ENCODE data around the gene EFHC1. TPM values are rescaled to one million over a fixed set of nuclear protein-coding genes. Genes with fewer than 3 reads are reported as not detected.
A peak's percentile ranks its signal among the peaks of the same experiment; 100 is the strongest.

EFHC1 gene
- total RNA-seq, 6 experiments from 2014 or later = 3.6 to 10.4 (median 6.0) TPM

DNA sequence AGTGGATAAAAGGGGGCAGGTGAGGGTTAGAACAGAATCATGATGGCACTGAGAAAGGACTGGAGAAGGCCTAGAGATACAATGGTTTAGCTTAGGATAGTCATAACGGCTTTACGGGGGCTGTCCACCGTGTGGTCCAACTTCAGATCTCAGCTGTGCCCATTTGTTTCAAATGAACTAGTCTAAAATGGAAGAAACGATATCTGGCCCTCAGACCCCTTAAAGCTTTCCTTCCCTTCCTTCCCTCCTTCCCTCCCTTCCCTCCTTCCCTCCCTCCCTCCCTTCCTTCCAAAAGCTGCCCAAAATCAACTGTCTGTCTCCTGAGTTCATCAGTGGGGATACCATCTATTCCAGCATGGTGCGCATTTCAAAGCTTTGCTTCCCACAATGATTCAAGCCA lies 128.9 kb downstream of the EFHC1 start:
- H3K4me3 ChIP-seq = no peak overlapping the region
- 97% methylated on average over 5 of the region's 5 CpGs for WGBS (ENCODE audit: insufficient coverage, low coverage, low lambda C conversion rate, missing lambda C conversion rate)
- no peak for DNase-seq
- no peaks in the 10 kb centered on the region for H3K27me3 ChIP-seq
- peaks cover 0 to 70% (median 32%) of the 10 kb centered on the region in 4 donors for H3K4me1 ChIP-seq
- no peak for ATAC-seq
- no peak for TF ChIP-seq POLR2A (IDR thresholded peaks at IDR 0.05)
- TF ChIP-seq, protein P1, sequence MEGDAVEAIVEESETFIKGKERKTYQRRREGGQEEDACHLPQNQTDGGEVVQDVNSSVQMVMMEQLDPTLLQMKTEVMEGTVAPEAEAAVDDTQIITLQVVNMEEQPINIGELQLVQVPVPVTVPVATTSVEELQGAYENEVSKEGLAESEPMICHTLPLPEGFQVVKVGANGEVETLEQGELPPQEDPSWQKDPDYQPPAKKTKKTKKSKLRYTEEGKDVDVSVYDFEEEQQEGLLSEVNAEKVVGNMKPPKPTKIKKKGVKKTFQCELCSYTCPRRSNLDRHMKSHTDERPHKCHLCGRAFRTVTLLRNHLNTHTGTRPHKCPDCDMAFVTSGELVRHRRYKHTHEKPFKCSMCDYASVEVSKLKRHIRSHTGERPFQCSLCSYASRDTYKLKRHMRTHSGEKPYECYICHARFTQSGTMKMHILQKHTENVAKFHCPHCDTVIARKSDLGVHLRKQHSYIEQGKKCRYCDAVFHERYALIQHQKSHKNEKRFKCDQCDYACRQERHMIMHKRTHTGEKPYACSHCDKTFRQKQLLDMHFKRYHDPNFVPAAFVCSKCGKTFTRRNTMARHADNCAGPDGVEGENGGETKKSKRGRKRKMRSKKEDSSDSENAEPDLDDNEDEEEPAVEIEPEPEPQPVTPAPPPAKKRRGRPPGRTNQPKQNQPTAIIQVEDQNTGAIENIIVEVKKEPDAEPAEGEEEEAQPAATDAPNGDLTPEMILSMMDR (IDR thresholded peaks at IDR 0.05) = no peak
- no peaks in the 10 kb centered on the region for H3K9me3 ChIP-seq
- H3K27ac ChIP-seq = no peak overlapping the region
- no peaks in the 10 kb centered on the region for H3K36me3 ChIP-seq
- intact Hi-C loops (cut with DNase I) = no loop called here

DNA sequence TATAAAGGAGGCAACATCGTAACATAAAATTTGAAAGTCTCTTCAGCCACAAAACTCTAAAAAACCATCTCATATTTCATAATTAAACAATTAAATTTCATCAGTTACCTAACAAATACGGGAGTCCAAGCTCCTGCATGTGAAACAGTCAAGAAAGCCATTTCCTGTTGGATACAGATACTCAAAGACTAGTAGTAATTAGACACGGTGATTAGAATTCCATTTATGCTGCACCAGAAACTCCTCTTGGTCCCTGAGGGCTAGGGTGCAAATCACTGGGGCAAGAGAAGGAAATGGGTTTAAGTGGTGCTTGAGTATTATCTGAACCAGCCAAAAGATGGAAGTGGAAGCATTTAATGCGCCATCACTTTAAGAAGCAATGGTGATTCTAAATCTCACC lies 129.3 kb downstream of the EFHC1 start:
- Histone ChIP-seq H3K36me3 (no peaks in the 10 kb centered on the region), H3K27me3 (no peaks in the 10 kb centered on the region), H3K4me3 (no peak overlapping the region), H3K9me3 (no peaks in the 10 kb centered on the region), H3K27ac (no peak overlapping the region), H3K4me1 (peaks cover 0 to 66% (median 29%) of the 10 kb centered on the region in 4 donors)
- no peak for ATAC-seq
- no peak for DNase-seq
- TF ChIP-seq, protein P1 (IDR thresholded peaks at IDR 0.05) = no peak
- no peak for TF ChIP-seq POLR2A (IDR thresholded peaks at IDR 0.05)
- 74% methylated on average over 4 of the region's 4 CpGs for WGBS (ENCODE audit: insufficient coverage, low coverage, low lambda C conversion rate, missing lambda C conversion rate)
- intact Hi-C loops (cut with DNase I) = no loop called here

DNA sequence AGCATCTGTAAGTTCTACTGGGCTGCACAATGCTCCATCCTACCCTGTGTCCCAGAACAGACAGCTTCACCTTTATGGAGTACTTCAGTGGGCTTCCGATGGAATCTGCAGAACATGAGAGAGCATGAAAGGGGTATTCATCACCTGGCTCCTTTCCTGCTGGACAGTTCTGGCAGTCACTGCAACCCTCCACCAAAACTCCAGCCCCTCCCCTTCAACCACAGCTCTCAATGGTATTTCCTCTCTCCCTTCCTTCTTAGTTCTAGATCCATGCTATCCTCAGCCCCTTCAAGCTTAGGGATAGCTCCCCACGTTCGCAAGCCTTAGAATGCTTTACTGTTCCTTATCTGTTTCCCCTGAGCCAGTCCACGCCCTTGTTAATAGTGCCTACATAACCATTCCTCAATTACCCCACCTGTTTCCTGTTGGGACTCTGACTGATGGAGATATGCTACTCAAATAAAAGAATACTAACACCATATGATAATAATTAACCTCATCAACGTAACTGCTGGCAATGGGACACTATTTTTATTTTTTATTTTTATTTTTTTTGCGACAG lies 130.0 kb downstream of the EFHC1 start:
- intact Hi-C loops (cut with DNase I) = no loop called here
- no peaks in the 10 kb centered on the region for H3K36me3 ChIP-seq
- ATAC-seq (peak in 1 of 4 donors; percentile 18), DNase-seq (no peak)
- TF ChIP-seq, protein P1 (IDR thresholded peaks at IDR 0.05) = no peak
- no peak for TF ChIP-seq POLR2A (IDR thresholded peaks at IDR 0.05)
- no peak overlapping the region for H3K4me3 ChIP-seq
- WGBS (ENCODE audit: insufficient coverage, low coverage, low lambda C conversion rate, missing lambda C conversion rate) = 41% methylated on average over 5 of the region's 6 CpGs
- peaks cover 0 to 59% (median 23%) of the 10 kb centered on the region in 4 donors for H3K4me1 ChIP-seq
- no peaks in the 10 kb centered on the region for H3K27me3 ChIP-seq
- no peaks in the 10 kb centered on the region for H3K9me3 ChIP-seq
- H3K27ac ChIP-seq = no peak overlapping the region

DNA sequence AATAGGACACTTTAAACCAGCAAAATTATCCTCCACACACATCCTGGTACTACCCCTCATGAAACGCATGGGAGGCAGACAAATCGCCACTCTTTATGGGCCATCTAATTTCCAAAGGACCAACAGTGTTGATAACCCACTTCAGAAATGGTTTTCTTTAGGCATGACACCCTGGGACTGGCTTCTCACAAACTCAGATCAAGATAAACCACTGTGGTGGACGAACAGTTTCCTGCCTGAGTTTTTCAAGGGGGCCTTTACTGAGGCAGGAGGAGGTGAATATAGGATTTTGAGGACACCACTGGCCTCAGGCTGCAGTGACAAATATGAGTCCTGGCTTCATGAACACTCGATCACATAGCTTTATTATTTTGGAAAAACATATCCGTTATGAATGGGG lies 130.7 kb downstream of the EFHC1 start:
- intact Hi-C loops (cut with DNase I) = no loop called here
- TF ChIP-seq POLR2A (IDR thresholded peaks at IDR 0.05) = no peak
- TF ChIP-seq, protein P1 (IDR thresholded peaks at IDR 0.05) = no peak
- Histone ChIP-seq H3K27me3 (no peaks in the 10 kb centered on the region), H3K9me3 (no peaks in the 10 kb centered on the region), H3K4me1 (peaks cover 0 to 52% (median 20%) of the 10 kb centered on the region in 4 donors), H3K4me3 (no peak overlapping the region), H3K36me3 (no peaks in the 10 kb centered on the region), H3K27ac (peak overlapping the region in 2 of 3 donors; percentile 55 to 71)
- DNase-seq = no peak
- ATAC-seq = no peak
- whole genome bisulfite sequencing (ENCODE audit: insufficient coverage, low coverage, low lambda C conversion rate, missing lambda C conversion rate) = 47% methylated on average over 3 of the region's 5 CpGs
